GM12878 (cell line): Measurements from ENCODE around the gene CEP83. TPM values are rescaled to one million over a fixed set of nuclear protein-coding genes. Genes with fewer than 3 reads are reported as not detected.

Experiments
- RCOR1 ChIP-seq: conservative IDR thresholded peaks from 2 replicates; pipeline ENCODE4 v1.6.1; 2012; ENCODE audit warnings: low read depth, low read length, improper control_type of control experiment
- SRF ChIP-seq, 2 experiments: IDR thresholded peaks; 2 replicates each; pipeline ENCODE4 v1.6.1; 2011; ENCODE audit warnings: low read depth in 2 of 2, low read length in 2 of 2, mild to moderate bottlenecking in 1 of 2, moderate library complexity in 1 of 2
- polyA plus RNA-seq, 11 experiments: library from polyadenylated mRNA; depleted of rRNA in 4 of 11; unstranded in 6 of 11; stranded (reverse) in 5 of 11; fragments of >200 nt; fragmentation: Nextera tagmentation in 4 of 11; fragmentation: Illumina TruSeq in 1 of 11; extraction: Ambion mirVana in 4 of 11; extraction: Trizol in 1 of 11; gene quantifications; 1 replicate in 1 of 11; 2 replicates in 10 of 11; pipeline versions ENCODE4 v1.2.1 to v1.2.3, GENCODE V29; 2011 to 2016; ENCODE audit warnings: inconsistent platforms in 2 of 11, missing spikeins in 2 of 11, low read depth in 1 of 11
- total RNA-seq, 4 experiments: library from RNA; depleted of rRNA in 3 of 4; stranded (reverse); fragments of >200 nt in 3 of 4; fragmentation: Illumina TruSeq in 1 of 4; extraction: Trizol in 1 of 4; gene quantifications; 2 replicates each; pipeline versions ENCODE4 v1.2.1 to v1.2.3, GENCODE V29; 2013 to 2021
- TF ChIP-seq, protein P1 (sequence below): fragments of 450-650 bp; formaldehyde crosslinking; IDR thresholded peaks from 2 replicates; pipeline ENCODE4 v1.4.0; 2022; ENCODE audit warnings: mild to moderate bottlenecking, moderate library complexity
- TF ChIP-seq, protein P2 (sequence below): fragments of 450-650 bp; IDR thresholded peaks from 2 replicates; pipeline ENCODE4 v1.6.1; 2017; ENCODE audit warnings: mild to moderate bottlenecking

Gene CEP83
- total and polyA plus RNA-seq, 10 of the 15 experiments (the other 5 are each of a cell fraction or from before 2014, with no cell fraction given), result 4.3 to 39.0 (median 22.5) TPM

DNA sequence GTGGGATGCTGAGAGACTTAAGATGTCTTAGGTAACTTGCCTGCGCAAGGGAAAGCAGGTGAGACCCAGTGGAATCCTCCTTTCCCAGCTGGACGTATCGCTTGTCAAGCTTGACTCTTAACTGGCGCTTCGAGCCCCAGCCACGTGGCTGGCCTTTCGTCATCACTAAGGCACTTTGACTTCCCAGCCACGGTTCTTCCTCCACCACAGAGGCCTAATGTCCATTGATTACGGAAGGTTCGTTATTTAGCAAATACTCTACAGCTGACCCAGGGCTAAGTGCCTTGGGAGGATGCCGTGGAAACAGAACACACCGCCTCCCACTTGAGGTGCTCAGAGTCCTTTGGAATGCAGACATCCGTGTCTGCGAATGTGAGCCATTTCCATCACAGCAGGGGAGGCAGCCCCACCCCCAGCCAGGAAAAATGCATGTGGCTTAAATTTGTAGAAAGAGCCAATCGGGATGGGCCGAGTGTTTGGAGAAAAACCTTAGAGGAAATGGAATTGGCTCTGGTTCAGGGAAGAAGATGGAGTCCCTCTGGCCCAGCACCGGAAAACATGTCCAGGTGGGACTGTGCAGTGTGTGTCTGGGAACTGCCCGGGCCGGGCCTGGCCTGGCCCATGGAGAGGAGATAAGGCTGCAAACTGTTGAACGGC is 195.6 kb downstream of the CEP83 start (continued):
- TF ChIP-seq, protein P1, sequence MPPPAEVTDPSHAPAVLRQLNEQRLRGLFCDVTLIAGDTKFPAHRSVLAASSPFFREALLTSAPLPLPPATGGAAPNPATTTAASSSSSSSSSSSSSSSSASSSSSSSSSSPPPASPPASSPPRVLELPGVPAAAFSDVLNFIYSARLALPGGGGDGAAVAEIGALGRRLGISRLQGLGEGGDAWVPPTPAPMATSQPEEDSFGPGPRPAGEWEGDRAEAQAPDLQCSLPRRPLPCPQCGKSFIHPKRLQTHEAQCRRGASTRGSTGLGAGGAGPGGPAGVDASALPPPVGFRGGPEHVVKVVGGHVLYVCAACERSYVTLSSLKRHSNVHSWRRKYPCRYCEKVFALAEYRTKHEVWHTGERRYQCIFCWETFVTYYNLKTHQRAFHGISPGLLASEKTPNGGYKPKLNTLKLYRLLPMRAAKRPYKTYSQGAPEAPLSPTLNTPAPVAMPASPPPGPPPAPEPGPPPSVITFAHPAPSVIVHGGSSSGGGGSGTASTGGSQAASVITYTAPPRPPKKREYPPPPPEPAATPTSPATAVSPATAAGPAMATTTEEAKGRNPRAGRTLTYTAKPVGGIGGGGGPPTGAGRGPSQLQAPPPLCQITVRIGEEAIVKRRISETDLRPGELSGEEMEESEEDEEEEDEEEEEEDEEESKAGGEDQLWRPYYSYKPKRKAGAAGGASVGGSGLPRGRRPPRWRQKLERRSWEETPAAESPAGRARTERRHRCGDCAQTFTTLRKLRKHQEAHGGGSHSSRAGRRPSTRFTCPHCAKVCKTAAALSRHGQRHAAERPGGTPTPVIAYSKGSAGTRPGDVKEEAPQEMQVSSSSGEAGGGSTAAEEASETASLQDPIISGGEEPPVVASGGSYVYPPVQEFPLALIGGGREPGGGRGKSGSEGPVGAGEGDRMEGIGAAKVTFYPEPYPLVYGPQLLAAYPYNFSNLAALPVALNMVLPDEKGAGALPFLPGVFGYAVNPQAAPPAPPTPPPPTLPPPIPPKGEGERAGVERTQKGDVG (CRISPR knock-in tag), result no peak
- TF ChIP-seq, protein P2, sequence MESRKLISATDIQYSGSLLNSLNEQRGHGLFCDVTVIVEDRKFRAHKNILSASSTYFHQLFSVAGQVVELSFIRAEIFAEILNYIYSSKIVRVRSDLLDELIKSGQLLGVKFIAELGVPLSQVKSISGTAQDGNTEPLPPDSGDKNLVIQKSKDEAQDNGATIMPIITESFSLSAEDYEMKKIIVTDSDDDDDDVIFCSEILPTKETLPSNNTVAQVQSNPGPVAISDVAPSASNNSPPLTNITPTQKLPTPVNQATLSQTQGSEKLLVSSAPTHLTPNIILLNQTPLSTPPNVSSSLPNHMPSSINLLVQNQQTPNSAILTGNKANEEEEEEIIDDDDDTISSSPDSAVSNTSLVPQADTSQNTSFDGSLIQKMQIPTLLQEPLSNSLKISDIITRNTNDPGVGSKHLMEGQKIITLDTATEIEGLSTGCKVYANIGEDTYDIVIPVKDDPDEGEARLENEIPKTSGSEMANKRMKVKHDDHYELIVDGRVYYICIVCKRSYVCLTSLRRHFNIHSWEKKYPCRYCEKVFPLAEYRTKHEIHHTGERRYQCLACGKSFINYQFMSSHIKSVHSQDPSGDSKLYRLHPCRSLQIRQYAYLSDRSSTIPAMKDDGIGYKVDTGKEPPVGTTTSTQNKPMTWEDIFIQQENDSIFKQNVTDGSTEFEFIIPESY, result no peak
- TF ChIP-seq RCOR1 (no peak), SRF (IDR thresholded peaks at IDR 0.05; ENCODE audit: low read depth in 2 of 2, low read length in 2 of 2) (0 out of 4 replicates have a peak, but pooled peaks of 1 of the 2 experiments have one; percentile 3)
